Thyroid gland (tissue), 4 donors: ENCODE data around the gene SLC14A1.

Experiments used
- CTCF ChIP-seq, 6 experiments: fragments of 200-600 bp in 3 of 6; fragments of 450-650 bp in 3 of 6; sonication (generic) in 3 of 6; IDR thresholded peaks; one replicate each; pipeline ENCODE4 v1.5.1; 2016 to 2019; ENCODE audit warnings: antibody characterized with exemption in 6 of 6, mild to moderate bottlenecking in 2 of 6, inconsistent platforms in 1 of 6, moderate library complexity in 1 of 6
- POLR2A ChIP-seq, 2 donors: fragments of 450-650 bp; IDR thresholded peaks; one replicate each; pipeline ENCODE4 v1.6.1; 2017; ENCODE audit warnings: antibody characterized with exemption in 2 of 2, mild to moderate bottlenecking in 2 of 2, moderate library complexity in 1 of 2

- no peak for TF ChIP-seq CTCF (IDR thresholded peaks at IDR 0.05)
- TF ChIP-seq POLR2A (IDR thresholded peaks at IDR 0.05), result no peak
These were observed 56.6 kb downstream of the SLC14A1 start for GRCh38 chr18:45780568-45780967.
